Transverse colon (tissue), 4 donors: ENCODE data around the gene UBE2Q2.

ENCODE experiments used
- CTCF ChIP-seq, 5 experiments: fragments of 200-600 bp in 3 of 5; fragments of 450-650 bp in 2 of 5; sonication (generic) in 3 of 5; IDR thresholded peaks; 1 replicate in 2 of 5; 2 replicates in 3 of 5; pipeline ENCODE4 v1.5.1; 2016 to 2017; ENCODE audit warnings: antibody characterized with exemption in 5 of 5, inconsistent platforms in 3 of 5, mild to moderate bottlenecking in 2 of 5, moderate library complexity in 1 of 5
- POLR2A ChIP-seq: fragments of 450-650 bp; IDR thresholded peaks from one replicate; pipeline ENCODE4 v1.6.1; 2016; ENCODE audit warnings: antibody characterized with exemption, mild to moderate bottlenecking, moderate library complexity
- POLR2AphosphoS5 ChIP-seq, 3 donors: sonication (generic); formaldehyde crosslinking; IDR thresholded peaks; one replicate each; pipeline ENCODE4 v1.6.1; 2016; ENCODE audit warnings: antibody characterized with exemption in 3 of 3

GRCh38 chr15:75895731-75896130, 52.5 kb downstream of the UBE2Q2 start:
- no peak for TF ChIP-seq CTCF (IDR thresholded peaks at IDR 0.05)
- TF ChIP-seq POLR2AphosphoS5 (IDR thresholded peaks at IDR 0.05), result no peak
- TF ChIP-seq POLR2A, result no peak
